NCI-H345 (cell line): ENCODE data around the gene NDC80.

Source experiments
- DNase-seq: peaks from one replicate; lab custom pipeline; 2025; lab: John Stamatoyannopoulos, UW

The NDC80 gene

GRCh38 chr18:2571200-2572170, at the start of gene NDC80, which contains the start of gene METTL4:
NDC80 (plus strand) TSS chr18:2571557; CDS start chr18:2572986, 1,429 bp downstream.
METTL4 (minus strand) TSS chr18:2571505; CDS start chr18:2567216, 4,289 bp downstream.
- peak; percentile 91 for DNase-seq

GRCh38 chr18:2522112-2522511, 49.2 kb upstream of the NDC80 start:
- no peak for DNase-seq

- peak; percentile 16 for DNase-seq
Measured at GRCh38 chr18:2524794-2525198, 46.6 kb upstream of the NDC80 start.

- peak; percentile 42 for DNase-seq
Measured at GRCh38 chr18:2526329-2526728, 45.0 kb upstream of the NDC80 start.

- DNase-seq: no peak
Measured at GRCh38 chr18:2529154-2529553, 42.2 kb upstream of the NDC80 start.

- no peak for DNase-seq
Measured at GRCh38 chr18:2531751-2532150, 39.6 kb upstream of the NDC80 start.

GRCh38 chr18:2532797-2533196, 38.6 kb upstream of the NDC80 start:
- DNase-seq: no peak

GRCh38 chr18:2534906-2535305, 36.5 kb upstream of the NDC80 start:
- no peak for DNase-seq

GRCh38 chr18:2535419-2535910, 35.9 kb upstream of the NDC80 start:
- DNase-seq: no peak

- no peak for DNase-seq
Measured at GRCh38 chr18:2536063-2536462, 35.3 kb upstream of the NDC80 start.

- no peak for DNase-seq
Measured at GRCh38 chr18:2536493-2536892, 34.9 kb upstream of the NDC80 start.

GRCh38 chr18:2537296-2537695, 34.1 kb upstream of the NDC80 start:
- no peak for DNase-seq

GRCh38 chr18:2538236-2538635, 33.1 kb upstream of the NDC80 start:
- DNase-seq: no peak

GRCh38 chr18:2538844-2539243, 32.5 kb upstream of the NDC80 start:
- no peak for DNase-seq

- DNase-seq: no peak
Measured at GRCh38 chr18:2540575-2540974, 30.8 kb upstream of the NDC80 start.

GRCh38 chr18:2541925-2542563, 29.3 kb upstream of the NDC80 start:
- peak; percentile 28 for DNase-seq

GRCh38 chr18:2545155-2545554, 26.2 kb upstream of the NDC80 start:
- DNase-seq: no peak

- peak; percentile 20 for DNase-seq
Measured at GRCh38 chr18:2547477-2548087, 23.8 kb upstream of the NDC80 start.

GRCh38 chr18:2549462-2549861, 21.9 kb upstream of the NDC80 start:
- DNase-seq: no peak

GRCh38 chr18:2551425-2551824, 19.9 kb upstream of the NDC80 start:
- DNase-seq: no peak

- DNase-seq: no peak
Measured at GRCh38 chr18:2554696-2555095, 16.7 kb upstream of the NDC80 start.

- DNase-seq: no peak
Measured at GRCh38 chr18:2555895-2556294, 15.5 kb upstream of the NDC80 start.
